ENCODE data around the gene NR2C2.

The NR2C2 gene

DNA sequence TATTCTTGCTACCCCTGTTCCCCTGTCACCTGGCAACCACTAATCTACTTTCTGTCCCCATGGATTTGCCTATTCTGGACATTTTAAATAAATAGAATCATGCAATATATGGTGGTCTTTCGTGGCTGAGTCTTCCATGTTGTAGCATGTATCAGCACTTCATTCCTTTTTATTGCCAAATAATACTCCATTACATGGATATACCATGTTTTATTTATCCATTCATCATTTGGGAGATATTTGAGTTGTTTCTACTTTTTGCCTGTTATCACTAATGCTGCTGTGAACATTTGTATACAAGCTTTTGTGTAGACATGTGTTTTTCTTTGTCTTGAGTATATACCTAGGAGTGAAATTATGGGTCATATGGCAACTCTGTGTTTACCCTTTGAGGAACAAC is 50.6 kb downstream of the NR2C2 start:
- TF ChIP-seq SIN3A (IDR thresholded peaks at IDR 0.05; ENCODE audit: borderline replicate concordance, insufficient read depth, low read length) (no peak), POLR2AphosphoS5 (IDR thresholded peaks at IDR 0.05; ENCODE audit: low read depth, low read length) (no peak), FOXP2 (optimal IDR thresholded peaks at IDR 0.05; ENCODE audit: borderline replicate concordance, extremely low read depth, extremely low read length, insufficient read depth) (no peak), TAF1 (IDR thresholded peaks at IDR 0.05; ENCODE audit: borderline replicate concordance, insufficient read depth, low read length) (no peak)
- TF ChIP-seq, protein P1, sequence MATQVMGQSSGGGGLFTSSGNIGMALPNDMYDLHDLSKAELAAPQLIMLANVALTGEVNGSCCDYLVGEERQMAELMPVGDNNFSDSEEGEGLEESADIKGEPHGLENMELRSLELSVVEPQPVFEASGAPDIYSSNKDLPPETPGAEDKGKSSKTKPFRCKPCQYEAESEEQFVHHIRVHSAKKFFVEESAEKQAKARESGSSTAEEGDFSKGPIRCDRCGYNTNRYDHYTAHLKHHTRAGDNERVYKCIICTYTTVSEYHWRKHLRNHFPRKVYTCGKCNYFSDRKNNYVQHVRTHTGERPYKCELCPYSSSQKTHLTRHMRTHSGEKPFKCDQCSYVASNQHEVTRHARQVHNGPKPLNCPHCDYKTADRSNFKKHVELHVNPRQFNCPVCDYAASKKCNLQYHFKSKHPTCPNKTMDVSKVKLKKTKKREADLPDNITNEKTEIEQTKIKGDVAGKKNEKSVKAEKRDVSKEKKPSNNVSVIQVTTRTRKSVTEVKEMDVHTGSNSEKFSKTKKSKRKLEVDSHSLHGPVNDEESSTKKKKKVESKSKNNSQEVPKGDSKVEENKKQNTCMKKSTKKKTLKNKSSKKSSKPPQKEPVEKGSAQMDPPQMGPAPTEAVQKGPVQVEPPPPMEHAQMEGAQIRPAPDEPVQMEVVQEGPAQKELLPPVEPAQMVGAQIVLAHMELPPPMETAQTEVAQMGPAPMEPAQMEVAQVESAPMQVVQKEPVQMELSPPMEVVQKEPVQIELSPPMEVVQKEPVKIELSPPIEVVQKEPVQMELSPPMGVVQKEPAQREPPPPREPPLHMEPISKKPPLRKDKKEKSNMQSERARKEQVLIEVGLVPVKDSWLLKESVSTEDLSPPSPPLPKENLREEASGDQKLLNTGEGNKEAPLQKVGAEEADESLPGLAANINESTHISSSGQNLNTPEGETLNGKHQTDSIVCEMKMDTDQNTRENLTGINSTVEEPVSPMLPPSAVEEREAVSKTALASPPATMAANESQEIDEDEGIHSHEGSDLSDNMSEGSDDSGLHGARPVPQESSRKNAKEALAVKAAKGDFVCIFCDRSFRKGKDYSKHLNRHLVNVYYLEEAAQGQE (IDR thresholded peaks at IDR 0.05; ENCODE audit: insufficient read depth in 1 of 2, low read depth in 2 of 2, low read length in 2 of 2): no peak

DNA sequence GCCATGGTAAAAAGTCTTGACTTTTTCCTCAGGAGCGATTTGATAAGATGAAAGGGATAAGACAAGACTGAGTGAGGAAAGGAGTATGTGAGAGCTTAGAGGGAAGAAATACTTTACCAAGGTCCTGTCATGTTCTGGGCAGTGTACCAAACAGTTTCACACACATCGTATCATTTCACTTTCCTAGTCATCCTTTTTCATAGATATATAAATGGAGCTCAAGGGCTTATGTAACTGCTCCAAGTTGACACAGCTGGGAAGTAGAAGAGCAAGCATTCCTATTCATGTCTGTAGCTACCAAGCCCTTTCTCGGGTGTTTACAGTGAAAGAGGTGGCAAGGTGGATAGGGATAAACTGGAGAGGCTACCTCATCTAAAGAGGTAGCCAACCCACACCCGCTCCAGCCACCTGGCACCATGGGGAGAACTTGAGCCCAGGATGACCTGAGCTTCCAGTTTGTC is 60.3 kb downstream of the NR2C2 start:
- TF ChIP-seq, protein P1 (IDR thresholded peaks at IDR 0.05; ENCODE audit: insufficient read depth in 1 of 2, low read depth in 2 of 2, low read length in 2 of 2): no peak
- no peak for TF ChIP-seq POLR2AphosphoS5 (IDR thresholded peaks at IDR 0.05; ENCODE audit: low read depth, low read length)
- no peak for TF ChIP-seq TAF1 (IDR thresholded peaks at IDR 0.05; ENCODE audit: borderline replicate concordance, insufficient read depth, low read length)
- TF ChIP-seq SIN3A (IDR thresholded peaks at IDR 0.05; ENCODE audit: borderline replicate concordance, insufficient read depth, low read length): no peak
- TF ChIP-seq FOXP2 (optimal IDR thresholded peaks at IDR 0.05; ENCODE audit: borderline replicate concordance, extremely low read depth, extremely low read length, insufficient read depth): no peak

DNA sequence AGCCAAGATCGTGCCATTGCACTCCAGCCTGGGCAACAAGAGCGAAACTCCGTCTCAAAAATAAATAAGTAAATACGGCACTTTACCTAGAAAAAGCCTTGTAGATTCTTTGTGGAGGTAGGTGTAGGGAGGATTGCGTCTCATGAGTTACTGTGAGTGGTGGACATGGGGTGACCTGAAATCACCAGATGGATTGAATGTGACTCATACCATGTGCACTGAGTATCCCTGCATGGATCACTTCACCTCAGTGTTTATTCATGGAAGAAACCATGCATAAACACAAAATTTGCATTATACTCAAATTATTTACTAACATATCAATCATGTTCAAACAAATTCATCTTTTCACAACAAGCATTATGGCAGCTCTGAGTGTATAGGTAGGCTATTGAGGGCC is 61.8 kb downstream of the NR2C2 start:
- TF ChIP-seq POLR2AphosphoS5 (IDR thresholded peaks at IDR 0.05; ENCODE audit: low read depth, low read length) (no peak), FOXP2 (optimal IDR thresholded peaks at IDR 0.05; ENCODE audit: borderline replicate concordance, extremely low read depth, extremely low read length, insufficient read depth) (no peak), TAF1 (IDR thresholded peaks at IDR 0.05; ENCODE audit: borderline replicate concordance, insufficient read depth, low read length) (no peak)
- TF ChIP-seq, protein P1 (IDR thresholded peaks at IDR 0.05; ENCODE audit: insufficient read depth in 1 of 2, low read depth in 2 of 2, low read length in 2 of 2): no peak

DNA sequence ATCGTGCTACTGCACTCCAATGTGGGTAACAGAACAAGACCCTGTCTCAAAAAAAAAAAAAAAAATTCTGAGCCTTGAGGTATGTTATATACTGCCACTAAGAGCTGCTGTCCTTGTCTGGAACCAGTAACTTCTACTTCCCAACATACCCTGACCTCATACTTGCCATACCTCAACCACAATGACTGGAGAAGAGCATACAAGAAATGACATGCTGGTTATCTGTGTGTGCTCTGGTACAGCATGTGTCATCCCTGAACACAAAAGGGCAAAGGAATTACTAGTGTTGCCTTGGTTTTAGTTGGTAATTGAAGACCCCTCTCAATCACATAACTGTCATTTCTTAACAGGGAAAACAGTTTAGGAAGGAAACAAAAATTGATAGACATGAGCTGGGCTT is 63.3 kb downstream of the NR2C2 start:
- no peak for TF ChIP-seq FOXP2 (optimal IDR thresholded peaks at IDR 0.05; ENCODE audit: borderline replicate concordance, extremely low read depth, extremely low read length, insufficient read depth)
- TF ChIP-seq, protein P1 (IDR thresholded peaks at IDR 0.05; ENCODE audit: insufficient read depth in 1 of 2, low read depth in 2 of 2, low read length in 2 of 2): no peak
- no peak for TF ChIP-seq TAF1 (IDR thresholded peaks at IDR 0.05; ENCODE audit: borderline replicate concordance, insufficient read depth, low read length)
- TF ChIP-seq SIN3A (IDR thresholded peaks at IDR 0.05; ENCODE audit: borderline replicate concordance, insufficient read depth, low read length): no peak
- TF ChIP-seq POLR2AphosphoS5 (IDR thresholded peaks at IDR 0.05; ENCODE audit: low read depth, low read length): no peak

DNA sequence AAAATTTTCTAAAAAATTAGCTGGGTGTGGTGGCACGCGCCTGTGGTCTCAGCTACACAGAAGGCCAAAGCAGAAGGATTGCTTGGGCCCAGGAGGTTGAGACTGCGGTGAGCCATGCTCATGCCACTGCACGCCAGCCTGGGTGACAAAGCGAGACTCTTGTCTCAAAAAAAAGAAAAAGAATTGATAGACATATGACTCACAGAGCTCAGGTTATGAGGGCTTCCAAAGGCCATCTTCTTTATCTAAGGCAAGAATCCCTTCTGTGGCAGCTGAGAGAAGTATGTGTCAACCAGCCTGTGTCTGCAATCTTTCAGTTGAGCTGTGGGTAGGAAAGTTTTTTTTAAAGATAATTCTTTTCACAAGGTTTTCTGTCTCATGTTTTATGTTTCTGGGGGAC is 63.8 kb downstream of the NR2C2 start:
- TF ChIP-seq, protein P1 (IDR thresholded peaks at IDR 0.05; ENCODE audit: insufficient read depth in 1 of 2, low read depth in 2 of 2, low read length in 2 of 2): no peak
- TF ChIP-seq POLR2AphosphoS5 (IDR thresholded peaks at IDR 0.05; ENCODE audit: low read depth, low read length): no peak
- no peak for TF ChIP-seq FOXP2 (optimal IDR thresholded peaks at IDR 0.05; ENCODE audit: borderline replicate concordance, extremely low read depth, extremely low read length, insufficient read depth)
- TF ChIP-seq SIN3A (IDR thresholded peaks at IDR 0.05; ENCODE audit: borderline replicate concordance, insufficient read depth, low read length): no peak
- TF ChIP-seq TAF1 (IDR thresholded peaks at IDR 0.05; ENCODE audit: borderline replicate concordance, insufficient read depth, low read length): no peak
